Parathyroid adenoma (tissue), 2 donors: ENCODE measurements around the gene MORF4L1.
"Not testable (repeated sequence)": the region's sequence is repeated elsewhere in the genome, so short reads cannot be mapped to it uniquely, and the experiment has no call there.

Experiments used
- H2AFZ ChIP-seq: fragments of 300-600 bp; sonication (generic); one replicate; pipeline ENCODE4 v1.7.0; 2017; ENCODE audit warnings: antibody characterized with exemption, mild to moderate bottlenecking
- H3K27ac ChIP-seq: fragments of 300-600 bp; sonication (generic); one replicate; pipeline ENCODE4 v1.7.0; 2017
- H3K27me3 ChIP-seq: fragments of 300-600 bp; sonication (generic); one replicate; pipeline ENCODE4 v1.7.0; 2017; ENCODE audit warnings: low read length; ENCODE audit not compliant: control insufficient read depth, insufficient read depth
- H3K36me3 ChIP-seq: fragments of 300-600 bp; sonication (generic); one replicate; pipeline ENCODE4 v1.7.0; 2017; ENCODE audit warnings: low read length; ENCODE audit not compliant: control insufficient read depth, insufficient read depth
- H3K4me1 ChIP-seq: fragments of 300-600 bp; sonication (generic); one replicate; pipeline ENCODE4 v1.7.0; 2017; ENCODE audit warnings: control low read depth
- H3K4me2 ChIP-seq: fragments of 300-600 bp; sonication (generic); one replicate; pipeline ENCODE4 v1.7.0; 2017; ENCODE audit warnings: low read length
- H3K4me3 ChIP-seq: fragments of 300-600 bp; sonication (generic); one replicate; pipeline ENCODE4 v1.7.0; 2017; ENCODE audit warnings: low read depth, low read length
- H3K79me2 ChIP-seq: fragments of 300-600 bp; sonication (generic); one replicate; pipeline ENCODE4 v1.7.0; 2017; ENCODE audit warnings: control low read depth
- H3K9ac ChIP-seq: fragments of 300-600 bp; sonication (generic); one replicate; pipeline ENCODE4 v1.7.0; 2017; ENCODE audit warnings: mild to moderate bottlenecking
- H3K9me3 ChIP-seq: fragments of 300-600 bp; sonication (generic); one replicate; pipeline ENCODE4 v1.7.0; 2017; ENCODE audit warnings: low read length; ENCODE audit not compliant: control insufficient read depth
- TF ChIP-seq, protein P1 (sequence below): fragments of 300-600 bp; sonication (generic); IDR thresholded peaks from one replicate; pipeline ENCODE4 v1.7.0; 2017; ENCODE audit warnings: antibody characterized with exemption, mild to moderate bottlenecking
- donor health status: primary hyperparathyroidism.

MORF4L1 gene

DNA sequence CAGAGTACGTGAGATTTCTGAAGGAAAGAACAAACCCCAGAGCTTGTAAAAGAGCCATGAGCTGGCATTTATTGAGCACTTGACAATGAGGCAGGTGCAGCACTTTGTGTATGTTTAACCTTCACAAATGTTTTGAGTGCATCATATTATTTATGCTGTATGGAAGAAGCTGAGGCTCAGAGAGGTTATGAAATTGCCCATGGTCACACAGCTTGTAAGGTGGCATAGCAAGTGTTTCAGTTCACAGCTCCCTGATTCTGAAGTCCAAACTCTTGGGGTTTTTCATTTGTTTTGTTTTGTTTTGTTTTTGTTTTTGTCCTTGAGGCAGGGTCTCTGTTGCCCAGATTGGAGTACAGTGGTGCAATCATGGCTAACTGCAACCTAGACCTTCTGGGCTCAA lies 36.4 kb upstream of the MORF4L1 start:
- TF ChIP-seq, protein P1, sequence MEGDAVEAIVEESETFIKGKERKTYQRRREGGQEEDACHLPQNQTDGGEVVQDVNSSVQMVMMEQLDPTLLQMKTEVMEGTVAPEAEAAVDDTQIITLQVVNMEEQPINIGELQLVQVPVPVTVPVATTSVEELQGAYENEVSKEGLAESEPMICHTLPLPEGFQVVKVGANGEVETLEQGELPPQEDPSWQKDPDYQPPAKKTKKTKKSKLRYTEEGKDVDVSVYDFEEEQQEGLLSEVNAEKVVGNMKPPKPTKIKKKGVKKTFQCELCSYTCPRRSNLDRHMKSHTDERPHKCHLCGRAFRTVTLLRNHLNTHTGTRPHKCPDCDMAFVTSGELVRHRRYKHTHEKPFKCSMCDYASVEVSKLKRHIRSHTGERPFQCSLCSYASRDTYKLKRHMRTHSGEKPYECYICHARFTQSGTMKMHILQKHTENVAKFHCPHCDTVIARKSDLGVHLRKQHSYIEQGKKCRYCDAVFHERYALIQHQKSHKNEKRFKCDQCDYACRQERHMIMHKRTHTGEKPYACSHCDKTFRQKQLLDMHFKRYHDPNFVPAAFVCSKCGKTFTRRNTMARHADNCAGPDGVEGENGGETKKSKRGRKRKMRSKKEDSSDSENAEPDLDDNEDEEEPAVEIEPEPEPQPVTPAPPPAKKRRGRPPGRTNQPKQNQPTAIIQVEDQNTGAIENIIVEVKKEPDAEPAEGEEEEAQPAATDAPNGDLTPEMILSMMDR: no peak
- Histone ChIP-seq H3K27ac (no peak overlapping the region), H3K9me3 (no peaks in the 10 kb centered on the region), H3K9ac (no peak overlapping the region), H3K4me1 (no peaks in the 10 kb centered on the region), H3K4me2 (no peak overlapping the region), H3K79me2 (no peaks in the 10 kb centered on the region), H3K4me3 (no peak overlapping the region), H2AFZ (no peak overlapping the region), H3K36me3 (no peaks in the 10 kb centered on the region), H3K27me3 (no peaks in the 10 kb centered on the region)

DNA sequence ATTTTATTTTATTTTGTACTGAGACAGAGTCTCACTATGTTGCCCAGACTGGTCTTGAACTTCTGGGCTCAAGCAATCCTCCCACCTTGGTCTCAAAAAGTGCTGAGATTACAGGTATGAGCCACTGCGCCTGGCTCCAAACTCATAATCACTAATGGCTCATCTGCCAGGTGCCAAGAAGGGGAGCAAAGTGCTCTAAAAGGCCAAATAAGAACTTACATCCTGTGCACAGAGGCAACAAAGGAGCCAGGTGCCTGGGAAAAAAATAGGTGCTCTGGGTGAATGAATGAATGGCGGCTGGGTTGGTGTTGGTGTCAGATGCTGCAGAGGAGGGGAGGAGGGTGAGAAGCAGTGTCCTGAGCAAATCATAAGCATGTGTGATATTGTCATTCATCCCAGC lies 35.6 kb upstream of the MORF4L1 start:
- Histone ChIP-seq H3K9me3 (no peaks in the 10 kb centered on the region), H3K79me2 (no peaks in the 10 kb centered on the region), H2AFZ (no peak overlapping the region), H3K36me3 (no peaks in the 10 kb centered on the region), H3K27me3 (no peaks in the 10 kb centered on the region), H3K4me2 (no peak overlapping the region), H3K4me3 (no peak overlapping the region), H3K4me1 (no peaks in the 10 kb centered on the region), H3K27ac (no peak overlapping the region), H3K9ac (no peak overlapping the region)
- TF ChIP-seq, protein P1: no peak

DNA sequence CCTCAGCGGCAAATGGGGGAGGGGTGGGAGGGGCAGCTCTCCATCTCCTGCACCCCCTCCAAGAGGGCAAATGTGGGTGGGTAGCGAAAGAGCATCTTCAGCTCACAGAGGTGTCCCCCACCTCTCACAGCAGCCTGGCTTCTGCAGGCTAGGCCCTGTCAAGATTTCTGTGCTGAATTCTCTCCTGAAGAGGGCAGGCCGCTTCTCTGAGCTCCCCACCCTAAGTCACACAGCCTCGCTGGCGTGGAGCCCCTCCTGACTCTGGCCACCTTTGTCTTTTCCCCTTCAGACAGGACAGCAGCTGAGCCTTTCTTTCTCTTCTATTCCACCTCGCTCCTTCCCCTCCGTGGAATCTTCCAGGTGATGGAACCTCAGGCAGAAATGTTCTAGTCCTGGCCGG lies 35.1 kb upstream of the MORF4L1 start:
- no peak overlapping the region for H3K9ac ChIP-seq
- H3K4me2 ChIP-seq: no peak overlapping the region
- no peaks in the 10 kb centered on the region for H3K79me2 ChIP-seq
- H3K36me3 ChIP-seq: no peaks in the 10 kb centered on the region
- H3K4me1 ChIP-seq: no peaks in the 10 kb centered on the region
- TF ChIP-seq, protein P1: no peak
- H3K27me3 ChIP-seq: no peaks in the 10 kb centered on the region
- H3K9me3 ChIP-seq: no peaks in the 10 kb centered on the region
- H3K27ac ChIP-seq: no peak overlapping the region
- no peak overlapping the region for H3K4me3 ChIP-seq
- no peak overlapping the region for H2AFZ ChIP-seq

DNA sequence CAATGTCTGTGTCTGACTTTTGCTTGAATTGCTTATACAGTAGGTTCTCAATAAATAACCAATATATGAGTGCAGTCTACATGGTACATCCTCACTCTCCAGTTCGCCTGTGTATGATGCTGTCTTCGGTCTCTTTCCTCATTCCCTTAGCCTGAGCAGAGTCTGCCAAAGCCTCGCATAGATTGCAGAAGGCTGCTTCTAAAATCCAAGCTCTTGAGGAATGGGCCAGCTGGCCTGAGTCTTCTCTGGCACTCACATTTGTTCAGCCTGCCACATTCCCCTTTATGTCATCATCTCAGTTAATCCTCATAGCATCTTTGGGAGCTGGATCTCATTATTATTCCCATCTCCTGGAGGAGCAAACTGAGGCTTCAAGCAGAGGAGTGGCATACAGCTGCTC lies 34.2 kb upstream of the MORF4L1 start:
- Histone ChIP-seq H3K4me2 (no peak overlapping the region), H3K79me2 (no peaks in the 10 kb centered on the region), H2AFZ (no peak overlapping the region), H3K4me3 (no peak overlapping the region), H3K27ac (no peak overlapping the region), H3K27me3 (no peaks in the 10 kb centered on the region), H3K36me3 (no peaks in the 10 kb centered on the region), H3K9me3 (no peaks in the 10 kb centered on the region), H3K9ac (no peak overlapping the region), H3K4me1 (no peaks in the 10 kb centered on the region)
- TF ChIP-seq, protein P1: no peak

DNA sequence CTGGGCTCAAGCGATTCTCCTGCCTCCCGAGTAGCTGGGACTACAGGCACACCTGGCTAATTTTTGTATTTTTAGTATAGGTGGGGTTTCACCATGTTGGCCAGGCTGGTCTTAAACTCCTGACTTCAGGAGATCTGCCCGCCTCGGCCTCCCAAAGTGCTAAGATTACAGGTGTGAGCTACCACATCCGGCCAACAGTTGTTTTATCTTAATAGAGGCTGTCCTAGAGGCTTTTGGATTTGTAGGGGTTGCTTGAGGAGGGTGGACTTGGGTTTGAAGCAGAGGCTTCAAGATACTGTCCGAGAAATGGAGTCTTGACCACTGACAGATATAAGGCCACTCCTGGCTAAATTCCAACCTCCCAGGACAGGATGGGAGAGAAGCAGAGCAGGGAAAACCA lies 33.5 kb upstream of the MORF4L1 start:
- not testable (repeated sequence) for H3K9ac ChIP-seq, H3K4me3 ChIP-seq, H3K27ac ChIP-seq, H3K79me2 ChIP-seq, H3K36me3 ChIP-seq, H3K27me3 ChIP-seq, H3K4me1 ChIP-seq, H2AFZ ChIP-seq, H3K9me3 ChIP-seq, H3K4me2 ChIP-seq
